Activated CD4-positive, alpha-beta memory T cell treated with anti-CD3 and anti-CD28 coated beads, Interleukin-2, amount 10 ng/mL, durations not matched to agents 7 days and 5 days (primary cell): ENCODE measurements around the gene RALB. TPM values are rescaled to one million over a fixed set of nuclear protein-coding genes. Genes with fewer than 3 reads are reported as not detected.

Experiments
- CTCF ChIA-PET: fragments of 350-600 bp; sonication (Branson Sonifier 250); formaldehyde crosslinking; loops from one replicate; lab custom pipeline; 2021; ENCODE audit warnings: antibody characterized with exemption, inconsistent platforms; lab: Charles Lee
- POLR2A ChIA-PET: fragments of 350-600 bp; sonication (Branson Sonifier 250); formaldehyde crosslinking; loops from one replicate; lab custom pipeline; 2021; ENCODE audit warnings: antibody characterized with exemption; lab: Charles Lee
- DNase-seq: peaks from one replicate; pipeline ENCODE4 v3.0.0-alpha.2; 2020
- H3K27ac Mint-ChIP-seq: one replicate; pipeline ENCODE4 v1.8.0; 2021; ENCODE audit warnings: mild to moderate bottlenecking, mixed read lengths
- H3K27me3 Mint-ChIP-seq: one replicate; pipeline ENCODE4 v1.8.0; 2021; ENCODE audit warnings: mixed read lengths
- H3K36me3 Mint-ChIP-seq: one replicate; pipeline ENCODE4 v1.8.0; 2021; ENCODE audit warnings: low read depth, mixed read lengths
- H3K4me1 Mint-ChIP-seq: one replicate; pipeline ENCODE4 v1.8.0; 2021; ENCODE audit warnings: mixed read lengths
- H3K4me3 Mint-ChIP-seq: one replicate; pipeline ENCODE4 v1.8.0; 2021; ENCODE audit warnings: mild to moderate bottlenecking, mixed read lengths
- H3K9me3 Mint-ChIP-seq: one replicate; pipeline ENCODE4 v1.8.0; 2021; ENCODE audit warnings: mixed read lengths
- total RNA-seq, 2 experiments: library from RNA; stranded (reverse); gene quantifications; one replicate each; pipeline ENCODE4 v1.2.3, GENCODE V29; 2021

The RALB gene
- total RNA-seq, 2 experiments from 2014 or later: 59.2 to 59.3 TPM

DNA sequence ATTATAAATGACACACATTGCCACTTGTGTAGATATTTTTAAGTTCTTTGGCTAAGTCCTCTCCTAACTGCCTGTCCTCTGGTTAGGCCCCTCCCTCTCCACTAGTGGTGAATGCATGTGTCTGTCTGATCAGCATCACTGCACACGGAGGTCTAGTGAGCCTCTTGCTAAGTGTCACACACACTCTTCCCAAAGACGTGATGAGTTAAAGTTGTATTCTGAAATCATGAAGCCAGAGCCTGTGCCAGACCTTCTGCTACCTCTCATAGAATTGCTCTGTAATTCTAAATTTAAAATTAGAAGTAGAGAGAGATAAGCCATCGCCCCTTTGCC lies 41.3 kb downstream of the RALB start:
- POLR2A ChIA-PET: interaction anchor here (1.4 kb wide), 1 partner anchor 19 kb away, joined by 4 read pairs; no protein-coding TSS in a partner anchor
- no peak overlapping the region for H3K4me3 Mint-ChIP-seq
- H3K9me3 Mint-ChIP-seq: no peaks in the 10 kb centered on the region
- H3K27me3 Mint-ChIP-seq: no peaks in the 10 kb centered on the region
- no peak overlapping the region for H3K27ac Mint-ChIP-seq
- no peak for DNase-seq
- CTCF ChIA-PET: interaction anchor here (9.0 kb wide), 1 partner anchor 20 kb away, joined by 71 read pairs; no protein-coding TSS in a partner anchor
- peaks cover 50% of the 10 kb centered on the region for H3K4me1 Mint-ChIP-seq
- peaks cover 73% of the 10 kb centered on the region for H3K36me3 Mint-ChIP-seq

GRCh38 chr2:120298173-120298835 lies 45.7 kb downstream of the RALB start:
- CTCF ChIA-PET: interaction anchor here (1.3 to 4.0 kb wide), 2 partner anchors 15 to 123 kb away, joined by 3 to 28 read pairs; no protein-coding TSS in a partner anchor
- no peaks in the 10 kb centered on the region for H3K27me3 Mint-ChIP-seq
- peaks cover 19% of the 10 kb centered on the region for H3K4me1 Mint-ChIP-seq
- H3K4me3 Mint-ChIP-seq: no peak overlapping the region
- POLR2A ChIA-PET: no interaction called here
- H3K27ac Mint-ChIP-seq: no peak overlapping the region
- H3K9me3 Mint-ChIP-seq: no peaks in the 10 kb centered on the region
- peaks cover 67% of the 10 kb centered on the region for H3K36me3 Mint-ChIP-seq
- no peak for DNase-seq

GRCh38 chr2:120299004-120299403 lies 46.4 kb downstream of the RALB start:
- Mint-ChIP-seq H3K36me3 (peaks cover 65% of the 10 kb centered on the region), H3K27ac (no peak overlapping the region)
- CTCF ChIA-PET: no interaction called here

DNA sequence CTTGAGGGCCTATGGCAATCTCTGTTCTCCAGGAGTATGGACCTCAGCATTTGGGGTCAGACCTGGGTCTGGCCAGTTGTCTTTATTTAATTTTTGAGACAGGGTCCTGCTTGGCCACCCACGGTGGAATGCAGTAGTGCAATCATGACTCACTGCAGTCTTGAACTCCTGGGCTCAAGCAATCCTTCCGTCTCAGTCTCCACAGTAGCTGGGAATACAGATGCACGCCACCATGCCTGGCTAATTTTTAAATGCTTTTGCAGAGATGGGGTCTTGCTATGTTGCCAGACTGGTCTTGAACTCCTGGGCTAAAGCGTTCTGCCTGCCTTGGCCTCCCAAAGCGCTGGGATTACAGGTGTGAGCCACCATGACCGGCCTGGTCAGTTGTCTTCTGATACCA lies 46.9 kb downstream of the RALB start:
- Mint-ChIP-seq H3K9me3 (no peaks in the 10 kb centered on the region), H3K4me1 (peaks cover 11% of the 10 kb centered on the region), H3K27me3 (no peaks in the 10 kb centered on the region), H3K4me3 (no peak overlapping the region), H3K36me3 (peaks cover 59% of the 10 kb centered on the region), H3K27ac (no peak overlapping the region)
- ChIA-PET CTCF (interaction anchor here (2.1 kb wide), 1 partner anchor 14 kb away, joined by 13 read pairs; no protein-coding TSS in a partner anchor), POLR2A (no interaction called here)
- DNase-seq: no peak

More at GRCh38 chr2:120299004-120299403, 46.4 kb downstream of the RALB start:
- POLR2A ChIA-PET: no interaction called here
- H3K27me3 Mint-ChIP-seq: no peaks in the 10 kb centered on the region
- no peak overlapping the region for H3K4me3 Mint-ChIP-seq
- DNase-seq: no peak
- peaks cover 12% of the 10 kb centered on the region for H3K4me1 Mint-ChIP-seq
- H3K9me3 Mint-ChIP-seq: no peaks in the 10 kb centered on the region

GRCh38 chr2:120300385-120300784 lies 47.7 kb downstream of the RALB start:
- Mint-ChIP-seq H3K27me3 (no peaks in the 10 kb centered on the region), H3K27ac (no peak overlapping the region), H3K36me3 (peaks cover 56% of the 10 kb centered on the region), H3K9me3 (no peaks in the 10 kb centered on the region), H3K4me3 (no peak overlapping the region), H3K4me1 (peaks cover 11% of the 10 kb centered on the region)
- POLR2A ChIA-PET: no interaction called here
- no peak for DNase-seq
- CTCF ChIA-PET: interaction anchor here (2.1 kb wide), 1 partner anchor 13 kb away, joined by 13 read pairs; no protein-coding TSS in a partner anchor

- Mint-ChIP-seq H3K36me3 (peaks cover 54% of the 10 kb centered on the region), H3K27me3 (no peaks in the 10 kb centered on the region), H3K9me3 (no peaks in the 10 kb centered on the region), H3K4me3 (no peak overlapping the region), H3K4me1 (peaks cover 14% of the 10 kb centered on the region), H3K27ac (no peak overlapping the region)
- DNase-seq: no peak
- ChIA-PET CTCF (interaction anchor here (2.1 kb wide), 1 partner anchor 13 kb away, joined by 13 read pairs; no protein-coding TSS in a partner anchor), POLR2A (interaction anchor here (1.1 kb wide), 1 partner anchor 18 kb away, joined by 3 read pairs; no protein-coding TSS in a partner anchor)
Observed at GRCh38 chr2:120301284-120301683, 48.6 kb downstream of the RALB start.

DNA sequence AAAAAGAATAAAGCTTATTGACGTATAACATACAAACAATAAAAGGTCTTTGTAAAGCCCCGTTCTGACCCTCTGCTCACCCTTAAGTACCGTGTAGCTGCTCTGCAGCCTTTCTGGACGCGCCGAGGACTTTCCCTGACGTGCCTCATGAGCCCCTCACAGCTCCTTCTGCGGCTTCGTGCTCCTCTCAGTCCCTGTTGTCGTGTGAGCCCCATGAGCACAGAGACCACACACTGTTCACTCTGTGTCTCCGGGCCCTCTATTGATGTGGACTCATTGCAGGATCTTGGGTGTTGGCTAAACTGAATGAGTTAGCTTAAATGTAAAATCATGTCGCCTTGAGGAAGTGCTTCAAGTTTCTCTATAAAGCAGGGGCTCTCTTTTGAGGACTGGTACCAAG lies 49.6 kb downstream of the RALB start:
- Mint-ChIP-seq H3K27me3 (no peaks in the 10 kb centered on the region), H3K36me3 (peaks cover 49% of the 10 kb centered on the region), H3K4me3 (no peak overlapping the region), H3K27ac (no peak overlapping the region), H3K9me3 (no peaks in the 10 kb centered on the region), H3K4me1 (peaks cover 14% of the 10 kb centered on the region)
- DNase-seq: no peak
- POLR2A ChIA-PET: interaction anchor here (1.1 to 2.3 kb wide), 2 partner anchors 19 to 70 kb away, joined by 3 to 7 read pairs; no protein-coding TSS in a partner anchor
- CTCF ChIA-PET: interaction anchor here (1.2 to 1.7 kb wide), 3 partner anchors 10 to 126 kb away, joined by 3 to 16 read pairs (median 3); no protein-coding TSS in a partner anchor

- H3K36me3 Mint-ChIP-seq: peaks cover 42% of the 10 kb centered on the region
- no peak overlapping the region for H3K27ac Mint-ChIP-seq
- H3K4me1 Mint-ChIP-seq: peaks cover 14% of the 10 kb centered on the region
- ChIA-PET CTCF (interaction anchor here (1.2 to 1.7 kb wide), 3 partner anchors 9 to 128 kb away, joined by 3 to 16 read pairs (median 3); no protein-coding TSS in a partner anchor), POLR2A (interaction anchor here (0.9 to 2.3 kb wide), 2 partner anchors 11 to 71 kb away, joined by 4 to 7 read pairs; no protein-coding TSS in a partner anchor)
- H3K4me3 Mint-ChIP-seq: no peak overlapping the region
- H3K27me3 Mint-ChIP-seq: no peaks in the 10 kb centered on the region
- DNase-seq: peak; percentile 7
- H3K9me3 Mint-ChIP-seq: no peaks in the 10 kb centered on the region
Observed at GRCh38 chr2:120303177-120303576, 50.5 kb downstream of the RALB start.

- Mint-ChIP-seq H3K4me3 (no peak overlapping the region), H3K9me3 (no peaks in the 10 kb centered on the region), H3K4me1 (peaks cover 14% of the 10 kb centered on the region), H3K36me3 (peaks cover 25% of the 10 kb centered on the region), H3K27ac (no peak overlapping the region), H3K27me3 (no peaks in the 10 kb centered on the region)
- no peak for DNase-seq
- POLR2A ChIA-PET: no interaction called here
- CTCF ChIA-PET: interaction anchor here (0.6 to 2.1 kb wide), 5 partner anchors 7 to 761 kb away, joined by 3 to 10 read pairs (median 3); no protein-coding TSS in a partner anchor
Observed at GRCh38 chr2:120305296-120305695, 52.6 kb downstream of the RALB start.

- ChIA-PET POLR2A (no interaction called here), CTCF (interaction anchor here (1.4 to 1.6 kb wide), 3 partner anchors 11 to 27 kb away, joined by 3 read pairs; no protein-coding TSS in a partner anchor)
- H3K36me3 Mint-ChIP-seq: peaks cover 23% of the 10 kb centered on the region
- no peak overlapping the region for H3K4me3 Mint-ChIP-seq
- DNase-seq: no peak
- no peaks in the 10 kb centered on the region for H3K9me3 Mint-ChIP-seq
- H3K4me1 Mint-ChIP-seq: peaks cover 15% of the 10 kb centered on the region
- H3K27me3 Mint-ChIP-seq: no peaks in the 10 kb centered on the region
- H3K27ac Mint-ChIP-seq: no peak overlapping the region
Observed at GRCh38 chr2:120305937-120306490, 53.4 kb downstream of the RALB start.

- CTCF ChIA-PET: no interaction called here
- no peak for DNase-seq
- Mint-ChIP-seq H3K36me3 (peaks cover 14% of the 10 kb centered on the region), H3K9me3 (no peaks in the 10 kb centered on the region), H3K27me3 (no peaks in the 10 kb centered on the region), H3K4me3 (no peak overlapping the region), H3K4me1 (peaks cover 12% of the 10 kb centered on the region), H3K27ac (no peak overlapping the region)
- POLR2A ChIA-PET: no interaction called here
Observed at GRCh38 chr2:120307482-120307881, 54.8 kb downstream of the RALB start.

GRCh38 chr2:120308038-120308910 lies 55.6 kb downstream of the RALB start:
- Mint-ChIP-seq H3K27me3 (no peaks in the 10 kb centered on the region), H3K36me3 (peaks cover 9% of the 10 kb centered on the region), H3K9me3 (no peaks in the 10 kb centered on the region), H3K4me3 (no peak overlapping the region), H3K27ac (no peak overlapping the region), H3K4me1 (peaks cover 15% of the 10 kb centered on the region)
- POLR2A ChIA-PET: interaction anchor here (0.8 kb wide), 1 partner anchor 100 kb away, joined by 3 read pairs; no protein-coding TSS in a partner anchor
- CTCF ChIA-PET: no interaction called here
- DNase-seq: no peak
